ENCODE measurements around the gene ERC2.
A peak's percentile ranks its signal among the peaks of the same experiment; 100 is the strongest.

Gene ERC2

GRCh38 chr3:56484525-56485032 lies 16.3 kb upstream of the ERC2 start:
- Histone ChIP-seq H3K27ac (ENCODE audit: extremely low read depth, low read depth, low read length) (no peak overlapping the region), H3K4me3 (ENCODE audit: low read depth, low read length) (no peak overlapping the region), H3K36me3 (ENCODE audit: control insufficient read depth in 2 of 2, insufficient read depth in 1 of 2, low read length in 2 of 2) (no peaks in the 10 kb centered on the region), H3K4me1 (ENCODE audit: control insufficient read depth, insufficient read depth, low read length) (no peaks in the 10 kb centered on the region), H3K9me3 (ENCODE audit: control insufficient read depth, insufficient read depth, low read depth, low read length) (no peaks in the 10 kb centered on the region)
- ChIA-PET CTCF (interaction anchor here (1.2 to 1.9 kb wide), 2 partner anchors 10 to 137 kb away, joined by 3 to 13 read pairs; no protein-coding TSS in a partner anchor), POLR2A (no interaction called here)
- no peak for TF ChIP-seq ZEB2 (tag by site-specific recombination; IDR thresholded peaks at IDR 0.05)
- no peak for TF ChIP-seq ZBTB48 (tag by site-specific recombination; IDR thresholded peaks at IDR 0.05)
- TF ChIP-seq ZNF76 (tag by site-specific recombination; IDR thresholded peaks at IDR 0.05; ENCODE audit: borderline replicate concordance, low read depth) = no peak
- no peak for TF ChIP-seq MEIS1 (CRISPR knock-in tag; IDR thresholded peaks at IDR 0.05; ENCODE audit: borderline replicate concordance)
- TF ChIP-seq HOXD13 (CRISPR knock-in tag; IDR thresholded peaks at IDR 0.05; ENCODE audit: borderline replicate concordance) = no peak
- no peak for TF ChIP-seq ZNF670 (tag by site-specific recombination; IDR thresholded peaks at IDR 0.05; ENCODE audit: low read depth)
- TF ChIP-seq KLF1 (tag by site-specific recombination; IDR thresholded peaks at IDR 0.05) = no peak
- TF ChIP-seq ZNF169 (tag by site-specific recombination; IDR thresholded peaks at IDR 0.05) = no peak
- no peak for TF ChIP-seq ZNF488 (tag by site-specific recombination; IDR thresholded peaks at IDR 0.05)
- TF ChIP-seq ZNF843 (tag by site-specific recombination; IDR thresholded peaks at IDR 0.05) = no peak
- no peak for TF ChIP-seq ZNF19 (tag by site-specific recombination; IDR thresholded peaks at IDR 0.05; ENCODE audit: low read depth)
- no peak for TF ChIP-seq ZNF701 (tag by site-specific recombination; IDR thresholded peaks at IDR 0.05)
- no peak for TF ChIP-seq ZSCAN5A (tag by site-specific recombination; IDR thresholded peaks at IDR 0.05)
- no peak for TF ChIP-seq ZNF10 (tag by site-specific recombination; IDR thresholded peaks at IDR 0.05)
- no peak for TF ChIP-seq ZNF510 (tag by site-specific recombination; IDR thresholded peaks at IDR 0.05; ENCODE audit: insufficient replicate concordance)
- TF ChIP-seq ZFP37 (tag by site-specific recombination; IDR thresholded peaks at IDR 0.05) = no peak
- TF ChIP-seq ZNF132 (tag by site-specific recombination; IDR thresholded peaks at IDR 0.05; ENCODE audit: borderline replicate concordance) = no peak

- TF ChIP-seq ZNF132 (tag by site-specific recombination; IDR thresholded peaks at IDR 0.05; ENCODE audit: borderline replicate concordance) = no peak
- TF ChIP-seq ZSCAN4 (tag by site-specific recombination; IDR thresholded peaks at IDR 0.05) = no peak
- no peak for TF ChIP-seq TSHZ1 (tag by site-specific recombination; IDR thresholded peaks at IDR 0.05; ENCODE audit: borderline replicate concordance)
- no peak for TF ChIP-seq ZNF560 (tag by site-specific recombination; IDR thresholded peaks at IDR 0.05; ENCODE audit: borderline replicate concordance)
- no peak for TF ChIP-seq ELK4 (IDR thresholded peaks at IDR 0.05; ENCODE audit: borderline replicate concordance, low read depth, low read length)
- 0 out of 2 replicates have a peak, but pooled peaks have one; percentile 9 for TF ChIP-seq ZFHX2 (tag by site-specific recombination; conservative IDR thresholded peaks at IDR 0.05)
- no peak for TF ChIP-seq ZNF658 (tag by site-specific recombination; IDR thresholded peaks at IDR 0.05)
- TF ChIP-seq EGR2 (tag by site-specific recombination; IDR thresholded peaks at IDR 0.05; ENCODE audit: low read depth) = peak; percentile 26; the same call in 1 of the 2 replicates
- no peak for TF ChIP-seq ZNF521 (tag by site-specific recombination; IDR thresholded peaks at IDR 0.05)
- TF ChIP-seq ZNF473 (tag by site-specific recombination; IDR thresholded peaks at IDR 0.05) = no peak
- no peak overlapping the region for H3K4me3 ChIP-seq (ENCODE audit: low read depth, low read length)
- H3K9me3 ChIP-seq (ENCODE audit: control insufficient read depth, insufficient read depth, low read depth, low read length) = no peaks in the 10 kb centered on the region
- no peaks in the 10 kb centered on the region for H3K4me1 ChIP-seq (ENCODE audit: control insufficient read depth, insufficient read depth, low read length)
- no peak overlapping the region for H3K27ac ChIP-seq (ENCODE audit: extremely low read depth, low read depth, low read length)
- CTCF ChIA-PET = interaction anchor here (1.9 kb wide), 1 partner anchor 11 kb away, joined by 13 read pairs; no protein-coding TSS in a partner anchor
- POLR2A ChIA-PET = no interaction called here
- no peaks in the 10 kb centered on the region for H3K36me3 ChIP-seq (ENCODE audit: control insufficient read depth in 2 of 2, insufficient read depth in 1 of 2, low read length in 2 of 2)
Observed at GRCh38 chr3:56484122-56484521, 15.9 kb upstream of the ERC2 start.

Data from HEK293 (cell line).